ENCODE measurements around the gene NTM. TPM values are rescaled to one million over a fixed set of nuclear protein-coding genes. Genes with fewer than 3 reads are reported as not detected.

The NTM gene
- total RNA-seq, 4 donors from 2014 or later, result 0.21 to 3.2 (median 0.84) TPM

DNA sequence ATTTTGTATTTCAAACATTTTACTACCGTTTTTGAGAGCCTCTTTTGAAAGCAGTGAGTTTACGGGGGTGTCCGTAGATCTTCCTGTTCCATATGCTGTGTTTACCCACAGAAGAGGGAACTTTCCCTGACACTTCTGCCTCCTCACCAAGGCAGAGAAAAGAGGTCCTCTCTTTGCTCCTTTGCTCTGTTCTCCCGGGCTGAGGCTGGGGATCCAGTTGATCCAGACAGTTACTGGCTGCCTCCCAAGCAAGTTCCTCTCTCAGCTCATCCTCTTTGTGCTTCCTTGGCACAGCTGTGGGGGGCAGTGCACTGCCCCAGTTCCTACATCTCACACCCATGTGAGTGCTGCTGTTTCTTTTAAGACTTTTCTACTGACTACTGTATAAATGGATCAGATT is 813.7 kb downstream of the NTM start:
- no peak overlapping the region for H3K27ac ChIP-seq
- 59 to 65% methylated on average over 4 of the region's 4 CpGs for WGBS, 2 donors
- TF ChIP-seq, protein P1, sequence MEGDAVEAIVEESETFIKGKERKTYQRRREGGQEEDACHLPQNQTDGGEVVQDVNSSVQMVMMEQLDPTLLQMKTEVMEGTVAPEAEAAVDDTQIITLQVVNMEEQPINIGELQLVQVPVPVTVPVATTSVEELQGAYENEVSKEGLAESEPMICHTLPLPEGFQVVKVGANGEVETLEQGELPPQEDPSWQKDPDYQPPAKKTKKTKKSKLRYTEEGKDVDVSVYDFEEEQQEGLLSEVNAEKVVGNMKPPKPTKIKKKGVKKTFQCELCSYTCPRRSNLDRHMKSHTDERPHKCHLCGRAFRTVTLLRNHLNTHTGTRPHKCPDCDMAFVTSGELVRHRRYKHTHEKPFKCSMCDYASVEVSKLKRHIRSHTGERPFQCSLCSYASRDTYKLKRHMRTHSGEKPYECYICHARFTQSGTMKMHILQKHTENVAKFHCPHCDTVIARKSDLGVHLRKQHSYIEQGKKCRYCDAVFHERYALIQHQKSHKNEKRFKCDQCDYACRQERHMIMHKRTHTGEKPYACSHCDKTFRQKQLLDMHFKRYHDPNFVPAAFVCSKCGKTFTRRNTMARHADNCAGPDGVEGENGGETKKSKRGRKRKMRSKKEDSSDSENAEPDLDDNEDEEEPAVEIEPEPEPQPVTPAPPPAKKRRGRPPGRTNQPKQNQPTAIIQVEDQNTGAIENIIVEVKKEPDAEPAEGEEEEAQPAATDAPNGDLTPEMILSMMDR (IDR thresholded peaks at IDR 0.05), result no peak
- no peak for TF ChIP-seq POLR2A (IDR thresholded peaks at IDR 0.05)

DNA sequence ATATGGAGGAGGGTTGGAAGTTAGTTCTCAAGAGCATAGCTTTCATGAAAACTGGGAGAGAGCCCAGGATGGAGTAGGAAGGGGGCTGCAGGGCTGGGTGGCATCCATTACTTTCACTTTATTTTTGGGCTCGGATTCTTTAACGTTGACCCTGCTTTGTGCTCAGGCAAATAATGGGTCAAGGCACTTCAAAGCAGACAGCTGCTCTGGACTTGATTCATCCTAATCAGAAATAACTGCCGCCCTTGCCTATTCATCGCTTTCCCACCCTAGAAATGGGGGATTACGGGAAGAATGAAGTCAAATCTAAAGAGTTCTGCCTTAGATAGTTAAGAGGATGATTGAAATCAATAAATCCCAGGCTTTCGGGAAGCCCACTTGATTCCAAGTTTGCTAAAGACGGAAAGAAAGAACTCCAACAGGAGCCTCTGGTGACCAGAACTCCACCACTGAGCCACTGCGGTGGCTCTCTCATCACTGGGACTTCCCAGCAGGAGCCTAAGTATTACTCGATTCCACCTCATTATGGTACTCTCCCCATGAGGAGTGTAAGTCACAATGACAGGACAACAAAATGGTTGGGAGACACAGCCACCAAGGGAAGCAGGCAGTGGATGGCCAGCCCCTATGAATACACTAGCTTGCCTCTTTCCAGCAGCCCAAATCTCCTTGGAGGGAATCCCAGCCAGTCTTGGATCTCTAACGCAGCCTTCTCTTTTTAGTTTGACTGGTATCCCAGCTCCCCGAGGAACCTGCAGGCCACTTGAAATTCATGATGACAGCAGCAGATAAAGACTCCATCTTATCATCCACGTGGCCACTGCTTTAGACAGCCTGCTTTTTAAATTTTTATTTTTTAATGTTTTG is 815.5 kb downstream of the NTM start:
- Histone ChIP-seq H3K36me3 (no peaks in the 10 kb centered on the region), H3K27me3 (no peaks in the 10 kb centered on the region), H3K27ac (no peak overlapping the region), H3K9me3 (peaks cover 0 to 12% (median 0%) of the 10 kb centered on the region in 3 donors), H3K4me1 (no peaks in the 10 kb centered on the region), H3K4me3 (no peak overlapping the region)
- intact Hi-C loops (cut with DNase I), result no loop called here
- TF ChIP-seq, protein P1 (IDR thresholded peaks at IDR 0.05), result no peak
- no peak for TF ChIP-seq POLR2A (IDR thresholded peaks at IDR 0.05)
- WGBS, 2 donors, result 62 to 75% methylated on average over 12 of the region's 12 CpGs
- no peak for DNase-seq

More for the DNA sequence above, 813.7 kb downstream of the NTM start:
- DNase-seq, result no peak
- intact Hi-C loops (cut with DNase I), result no loop called here
- Histone ChIP-seq H3K27me3 (no peaks in the 10 kb centered on the region), H3K4me1 (no peaks in the 10 kb centered on the region), H3K4me3 (no peak overlapping the region), H3K36me3 (no peaks in the 10 kb centered on the region), H3K9me3 (peaks cover 0 to 12% (median 0%) of the 10 kb centered on the region in 3 donors)

DNA sequence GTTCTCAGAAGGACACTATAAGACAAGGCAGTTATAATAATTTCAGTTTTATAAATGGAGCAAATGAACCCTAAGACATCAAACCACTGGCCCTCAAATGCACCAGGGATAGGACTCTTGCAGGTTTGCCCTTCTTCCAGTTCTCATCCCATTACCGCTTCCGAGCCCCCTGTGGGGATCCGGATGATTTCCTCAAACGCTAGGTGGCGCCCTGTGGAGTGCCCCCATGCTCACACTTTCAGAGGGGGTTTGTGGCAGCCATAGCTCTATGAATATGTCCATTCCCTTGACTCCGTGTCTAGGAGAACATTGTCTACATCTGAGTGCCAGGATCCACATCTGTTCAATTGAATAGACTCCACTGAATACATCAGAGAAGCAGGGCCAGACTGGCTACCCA is 816.3 kb downstream of the NTM start:
- Histone ChIP-seq H3K9me3 (peaks cover 0 to 12% (median 0%) of the 10 kb centered on the region in 3 donors), H3K4me3 (no peak overlapping the region), H3K27ac (no peak overlapping the region), H3K27me3 (no peaks in the 10 kb centered on the region), H3K36me3 (no peaks in the 10 kb centered on the region), H3K4me1 (no peaks in the 10 kb centered on the region)
- 61 to 64% methylated on average over 6 of the region's 6 CpGs for WGBS, 2 donors
- intact Hi-C loops (cut with DNase I), result no loop called here
- DNase-seq, result no peak
- TF ChIP-seq POLR2A (IDR thresholded peaks at IDR 0.05), result no peak
- TF ChIP-seq, protein P1 (IDR thresholded peaks at IDR 0.05), result no peak

DNA sequence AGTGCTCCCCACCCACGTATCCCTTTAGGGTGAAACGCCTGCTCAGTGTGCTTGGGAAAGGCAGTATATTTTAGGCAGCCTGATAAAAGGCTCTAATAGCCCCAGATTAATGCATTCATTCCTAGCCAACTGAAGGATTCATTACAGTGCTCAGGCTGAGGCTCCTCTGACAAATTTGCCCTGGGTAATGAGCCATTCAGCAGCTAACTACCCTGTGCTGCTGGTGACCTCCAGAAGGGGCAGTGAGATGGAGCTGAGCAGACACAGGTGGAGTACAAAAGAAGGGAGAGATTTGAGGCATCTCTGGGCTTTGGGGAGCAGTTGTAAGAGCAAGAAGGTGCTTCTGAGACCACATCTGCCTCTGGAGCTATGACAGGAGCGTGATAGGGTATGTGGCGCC is 817.0 kb downstream of the NTM start:
- no peaks in the 10 kb centered on the region for H3K27me3 ChIP-seq
- H3K4me3 ChIP-seq, result no peak overlapping the region
- H3K4me1 ChIP-seq, result no peaks in the 10 kb centered on the region
- TF ChIP-seq POLR2A (IDR thresholded peaks at IDR 0.05), result no peak
- TF ChIP-seq, protein P1 (IDR thresholded peaks at IDR 0.05), result no peak
- H3K36me3 ChIP-seq, result no peaks in the 10 kb centered on the region
- DNase-seq, result no peak
- H3K27ac ChIP-seq, result no peak overlapping the region
- 76 to 79% methylated on average over 4 of the region's 4 CpGs for WGBS, 2 donors
- peaks cover 0 to 12% (median 0%) of the 10 kb centered on the region in 3 donors for H3K9me3 ChIP-seq
- intact Hi-C loops (cut with DNase I), result no loop called here

DNA sequence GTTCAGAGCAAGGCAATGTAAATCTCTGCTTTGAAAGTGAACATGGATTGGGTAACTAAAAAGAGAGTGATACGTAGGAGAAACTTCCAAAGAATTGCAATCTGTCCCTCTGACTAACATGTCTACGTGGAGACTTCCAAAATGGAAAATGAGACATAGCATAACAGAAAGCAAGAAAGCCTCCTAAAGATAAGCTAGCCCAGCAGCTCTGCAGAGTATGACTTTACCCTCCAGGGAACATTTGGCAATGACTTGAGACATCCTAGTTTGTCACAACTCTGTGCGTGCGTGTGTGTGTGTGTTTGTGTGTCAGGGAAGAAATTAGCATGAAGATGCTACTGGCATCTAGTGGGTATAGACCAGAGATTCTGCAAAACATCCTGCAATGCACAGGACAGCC is 817.4 kb downstream of the NTM start:
- intact Hi-C loops (cut with DNase I), result no loop called here
- no peak overlapping the region for H3K4me3 ChIP-seq
- H3K4me1 ChIP-seq, result no peaks in the 10 kb centered on the region
- 72 to 74% methylated on average over 4 of the region's 4 CpGs for WGBS, 2 donors
- no peak for DNase-seq
- H3K27me3 ChIP-seq, result no peaks in the 10 kb centered on the region
- no peak for TF ChIP-seq POLR2A (IDR thresholded peaks at IDR 0.05)
- TF ChIP-seq, protein P1 (IDR thresholded peaks at IDR 0.05), result no peak
- no peak overlapping the region for H3K27ac ChIP-seq
- no peaks in the 10 kb centered on the region for H3K36me3 ChIP-seq
- H3K9me3 ChIP-seq, result peaks cover 0 to 12% (median 0%) of the 10 kb centered on the region in 3 donors

All from esophagus squamous epithelium (tissue), 5 donors.